A673 (cell line): ENCODE results near the gene FXYD7. TPM values are rescaled to one million over a fixed set of nuclear protein-coding genes. Genes with fewer than 3 reads are reported as not detected.
"Not testable (repeated sequence)": the region's sequence is repeated elsewhere in the genome, so short reads cannot be mapped to it uniquely, and the experiment has no call there.

Source experiments
- BruUV-seq: library from RNA; stranded (reverse); fragments of 400-500 nt; replicated peaks from 2 replicates; lab custom pipeline; 2021; lab: Mats Ljungman, UMichigan
- CTCF ChIA-PET: fragments of 300-600 bp; sonication (Branson Sonifier 250); formaldehyde crosslinking; loops from one replicate; lab custom pipeline; 2022; ENCODE audit warnings: antibody characterized with exemption; lab: Charles Lee
- POLR2A ChIA-PET: fragments of 300-600 bp; sonication (Branson Sonifier 250); formaldehyde crosslinking; loops from one replicate; lab custom pipeline; 2022; ENCODE audit warnings: antibody characterized with exemption; ENCODE audit not compliant: low non-redundant PET; lab: Charles Lee
- DNase-seq: peaks from one replicate; pipeline ENCODE4 v3.0.0-alpha.2; 2015; ENCODE audit warnings: low spot score
- H3K27ac ChIP-seq: fragments of 200-600 bp; sonication (generic); 2 replicates; pipeline ENCODE4 v1.5.1; 2016; ENCODE audit warnings: mixed run types, low read depth, mild to moderate bottlenecking, mixed read lengths, antibody characterized with exemption, low read length; ENCODE audit not compliant: poor library complexity, severe bottlenecking
- H3K27me3 ChIP-seq: fragments of 200-600 bp; sonication (generic); replicated peaks from 2 replicates; pipeline ENCODE4 v1.6.1; 2017; ENCODE audit warnings: mixed run types, low read depth, mild to moderate bottlenecking, mixed read lengths, antibody characterized with exemption, low read length; ENCODE audit not compliant: insufficient read depth, poor library complexity
- H3K36me3 ChIP-seq: fragments of 200-600 bp; sonication (generic); 2 replicates; pipeline ENCODE4 v1.6.1; 2016; ENCODE audit warnings: mixed run types, mild to moderate bottlenecking, mixed read lengths, antibody characterized with exemption, low read length; ENCODE audit not compliant: insufficient read depth, poor library complexity, severe bottlenecking
- H3K4me1 ChIP-seq: fragments of 200-600 bp; sonication (generic); 2 replicates; pipeline ENCODE4 v1.6.1; 2017; ENCODE audit warnings: mixed run types, mild to moderate bottlenecking, mixed read lengths, antibody characterized with exemption, low read length; ENCODE audit not compliant: insufficient read depth, poor library complexity, severe bottlenecking
- H3K4me3 ChIP-seq: fragments of 200-600 bp; sonication (generic); 2 replicates; pipeline ENCODE4 v1.5.1; 2016; ENCODE audit warnings: low read depth, mixed run types, mild to moderate bottlenecking, mixed read lengths, low read length; ENCODE audit not compliant: poor library complexity, severe bottlenecking
- H3K9me3 ChIP-seq: fragments of 200-600 bp; sonication (generic); 2 replicates; pipeline ENCODE4 v1.6.1; 2016; ENCODE audit warnings: mixed run types, low read depth, mild to moderate bottlenecking, mixed read lengths, antibody characterized with exemption, low read length; ENCODE audit not compliant: poor library complexity, severe bottlenecking
- EZH2 ChIP-seq: fragments of 200-600 bp; sonication (generic); IDR thresholded peaks from 2 replicates; pipeline ENCODE4 v1.6.1; 2017; ENCODE audit warnings: borderline replicate concordance, low read depth, mild to moderate bottlenecking, mixed read lengths, antibody characterized with exemption, low read length; ENCODE audit not compliant: poor library complexity, severe bottlenecking
- intact Hi-C: fragments of 100-400 bp; cut with micrococcal nuclease; formaldehyde crosslinking; loops from one replicate; pipeline ENCODE4 v1.10.0; 2022; ENCODE audit not compliant: unreplicated experiment
- total RNA-seq: library from RNA; stranded (reverse); gene quantifications from 2 replicates; pipeline ENCODE4 v1.2.3, GENCODE V29; 2021
- TF ChIP-seq, protein P1 (sequence below): fragments of 300-800, 200-600 bp; sonication (generic); conservative IDR thresholded peaks from 2 replicates; pipeline ENCODE4 v1.5.1; 2017; ENCODE audit warnings: low read depth, mild to moderate bottlenecking, antibody characterized with exemption, low read length, moderate library complexity, mixed read lengths

The FXYD7 gene
- total RNA-seq, 1 experiment from 2014 or later, result 0.56 TPM

- Histone ChIP-seq H3K4me1 (peaks cover 2% of the 10 kb centered on the region), H3K4me3 (no peak overlapping the region), H3K9me3 (no peaks in the 10 kb centered on the region), H3K36me3 (no peaks in the 10 kb centered on the region), H3K27me3 (peaks cover 13% of the 10 kb centered on the region), H3K27ac (no peak overlapping the region)
- intact Hi-C loops, result no loop called here
- POLR2A ChIA-PET, result no interaction called here
- no peak for DNase-seq
- no TSS peak for BruUV-seq
- CTCF ChIA-PET, result no interaction called here
- TF ChIP-seq, protein P1, sequence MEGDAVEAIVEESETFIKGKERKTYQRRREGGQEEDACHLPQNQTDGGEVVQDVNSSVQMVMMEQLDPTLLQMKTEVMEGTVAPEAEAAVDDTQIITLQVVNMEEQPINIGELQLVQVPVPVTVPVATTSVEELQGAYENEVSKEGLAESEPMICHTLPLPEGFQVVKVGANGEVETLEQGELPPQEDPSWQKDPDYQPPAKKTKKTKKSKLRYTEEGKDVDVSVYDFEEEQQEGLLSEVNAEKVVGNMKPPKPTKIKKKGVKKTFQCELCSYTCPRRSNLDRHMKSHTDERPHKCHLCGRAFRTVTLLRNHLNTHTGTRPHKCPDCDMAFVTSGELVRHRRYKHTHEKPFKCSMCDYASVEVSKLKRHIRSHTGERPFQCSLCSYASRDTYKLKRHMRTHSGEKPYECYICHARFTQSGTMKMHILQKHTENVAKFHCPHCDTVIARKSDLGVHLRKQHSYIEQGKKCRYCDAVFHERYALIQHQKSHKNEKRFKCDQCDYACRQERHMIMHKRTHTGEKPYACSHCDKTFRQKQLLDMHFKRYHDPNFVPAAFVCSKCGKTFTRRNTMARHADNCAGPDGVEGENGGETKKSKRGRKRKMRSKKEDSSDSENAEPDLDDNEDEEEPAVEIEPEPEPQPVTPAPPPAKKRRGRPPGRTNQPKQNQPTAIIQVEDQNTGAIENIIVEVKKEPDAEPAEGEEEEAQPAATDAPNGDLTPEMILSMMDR, result no peak
- no peak for TF ChIP-seq EZH2
Observed at GRCh38 chr19:35149463-35149862, 6.4 kb downstream of the FXYD7 start.

- ChIA-PET CTCF (no interaction called here), POLR2A (no interaction called here)
- Histone ChIP-seq H3K27me3 (peaks cover 23% of the 10 kb centered on the region), H3K36me3 (no peaks in the 10 kb centered on the region), H3K9me3 (no peaks in the 10 kb centered on the region), H3K4me3 (no peak overlapping the region), H3K27ac (no peak overlapping the region), H3K4me1 (peaks cover 6% of the 10 kb centered on the region)
- no peak for TF ChIP-seq EZH2
- TF ChIP-seq, protein P1, result no peak
- DNase-seq, result no peak
- BruUV-seq, result no TSS peak
- intact Hi-C loops, result loop anchor here (10.0 kb wide), 1 partner anchor 94 kb away; the partner anchor contains the start of gene LSR
Observed at GRCh38 chr19:35150445-35150844, 7.4 kb downstream of the FXYD7 start.

DNA sequence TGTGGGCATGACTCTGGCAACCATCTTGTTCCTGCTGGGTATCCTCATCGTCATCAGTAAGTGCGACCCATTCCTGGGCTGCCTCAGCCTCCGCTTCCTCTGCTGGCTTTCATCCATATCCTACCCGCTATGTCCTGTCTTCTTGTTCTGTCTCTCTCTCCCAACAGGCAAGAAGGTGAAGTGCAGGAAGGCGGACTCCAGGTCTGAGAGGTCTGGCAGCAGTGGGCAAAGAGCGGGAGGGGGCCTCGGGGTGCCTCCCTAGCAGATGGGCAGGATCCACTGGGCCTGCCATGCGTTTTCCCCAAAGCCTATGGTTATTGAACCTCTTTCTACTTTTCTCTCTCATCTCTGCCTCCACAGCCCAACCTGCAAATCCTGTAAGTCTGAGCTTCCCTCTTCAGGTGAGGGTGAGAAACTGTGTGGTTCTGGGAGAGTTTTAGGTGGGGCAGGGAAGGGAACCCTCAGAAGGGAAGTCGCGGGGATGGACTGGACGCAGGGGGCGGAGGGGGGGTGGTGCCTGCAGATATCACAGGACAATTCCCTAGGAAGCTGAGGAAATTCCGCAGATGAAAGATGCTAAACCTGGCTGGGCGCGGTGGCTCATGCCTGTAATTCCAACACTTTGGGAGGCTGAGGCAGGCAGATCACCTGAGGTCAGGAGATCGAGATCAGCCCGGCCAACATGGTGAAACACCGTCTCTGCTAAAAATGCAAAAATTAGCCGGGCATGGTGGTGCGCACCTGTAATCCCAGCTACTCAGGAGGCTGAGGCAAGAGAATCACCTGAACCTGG lies 8.4 kb downstream of the FXYD7 start:
- ChIA-PET POLR2A (no interaction called here), CTCF (no interaction called here)
- Histone ChIP-seq H3K9me3 (no peaks in the 10 kb centered on the region), H3K27ac (no peak overlapping the region), H3K27me3 (peaks cover 25% of the 10 kb centered on the region), H3K4me3 (no peak overlapping the region), H3K4me1 (peaks cover 6% of the 10 kb centered on the region), H3K36me3 (no peaks in the 10 kb centered on the region)
- no TSS peak for BruUV-seq
- intact Hi-C loops, result loop anchor here (10.0 kb wide), 1 partner anchor 93 kb away; the partner anchor contains the start of gene LSR
- no peak for DNase-seq
- no peak for TF ChIP-seq EZH2

DNA sequence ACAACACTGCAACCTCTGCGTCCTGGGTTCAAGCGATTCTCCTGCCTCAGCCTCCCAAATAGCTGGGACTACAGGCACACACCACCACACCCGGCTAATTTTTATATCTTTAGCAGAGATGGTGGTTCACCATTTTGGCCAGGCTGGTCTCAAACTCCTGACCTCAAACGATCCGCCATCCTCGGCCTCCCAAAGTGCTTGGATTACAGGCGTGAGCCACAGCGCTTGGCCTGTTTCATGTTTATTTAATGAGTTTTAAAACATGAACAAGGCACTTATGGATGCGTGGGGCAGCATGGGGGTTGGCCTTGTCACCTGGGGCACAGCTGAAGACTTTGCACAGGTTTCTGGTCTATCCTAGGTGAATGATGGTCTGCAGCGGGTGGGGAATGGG lies 10.1 kb downstream of the FXYD7 start:
- intact Hi-C loops, result loop anchor here (10.0 kb wide), 1 partner anchor 92 kb away; the partner anchor contains the start of gene LSR
- H3K4me1 ChIP-seq, BruUV-seq, DNase-seq, H3K36me3 ChIP-seq, CTCF ChIA-PET, H3K27ac ChIP-seq, H3K9me3 ChIP-seq, POLR2A ChIA-PET, H3K4me3 ChIP-seq: not testable (repeated sequence)
- H3K27me3 ChIP-seq, result peaks cover 25% of the 10 kb centered on the region
